ENCODE measurements around the gene STOX2. TPM values are rescaled to one million over a fixed set of nuclear protein-coding genes. Genes with fewer than 3 reads are reported as not detected.

The STOX2 gene
- total RNA-seq (2014; rRNA removed; shearing (Covaris generic)): 2.1 and 2.5 TPM in 2 replicates
- 0.42 and 1.4 TPM in 2 replicates for polyA plus RNA-seq (2015; cell fraction: cytosol; rRNA removed)
- polyA plus RNA-seq (2015; cell fraction: nucleus; rRNA removed): 2.2 and 4.9 TPM in 2 replicates

- DNase-seq (ENCODE audit: low read depth, low spot score): peak; percentile 62
- in situ Hi-C loops (cut with HindIII; ENCODE audit: low pct_unique_long_range_greater_than_20kb, low sequenced_read_pairs): no loop called here
Observed at GRCh38 chr4:183905081-183905592, at the start of gene STOX2. TSS of gene STOX2 (plus strand) at chr4:183905307. CDS start at chr4:183906791, 1,484 bp downstream.

- in situ Hi-C loops (cut with HindIII; ENCODE audit: low pct_unique_long_range_greater_than_20kb, low sequenced_read_pairs): no loop called here
- DNase-seq (ENCODE audit: low read depth, low spot score): no peak
Observed at GRCh38 chr4:183855323-183856190, 49.5 kb upstream of the STOX2 start.

- no peak for DNase-seq (ENCODE audit: low read depth, low spot score)
- in situ Hi-C loops (cut with HindIII; ENCODE audit: low pct_unique_long_range_greater_than_20kb, low sequenced_read_pairs): no loop called here
Observed at GRCh38 chr4:183857040-183857439, 48.1 kb upstream of the STOX2 start.

- in situ Hi-C loops (cut with HindIII; ENCODE audit: low pct_unique_long_range_greater_than_20kb, low sequenced_read_pairs): no loop called here
- DNase-seq (ENCODE audit: low read depth, low spot score): no peak
Observed at GRCh38 chr4:183858011-183858615, 47.0 kb upstream of the STOX2 start.

GRCh38 chr4:183860119-183860518 lies 45.0 kb upstream of the STOX2 start:
- in situ Hi-C loops (cut with HindIII; ENCODE audit: low pct_unique_long_range_greater_than_20kb, low sequenced_read_pairs): no loop called here
- DNase-seq (ENCODE audit: low read depth, low spot score): no peak

- DNase-seq (ENCODE audit: low read depth, low spot score): no peak
- in situ Hi-C loops (cut with HindIII; ENCODE audit: low pct_unique_long_range_greater_than_20kb, low sequenced_read_pairs): no loop called here
Observed at GRCh38 chr4:183860731-183861130, 44.4 kb upstream of the STOX2 start.

- in situ Hi-C loops (cut with HindIII; ENCODE audit: low pct_unique_long_range_greater_than_20kb, low sequenced_read_pairs): no loop called here
- no peak for DNase-seq (ENCODE audit: low read depth, low spot score)
Observed at GRCh38 chr4:183861426-183861825, 43.7 kb upstream of the STOX2 start.

- in situ Hi-C loops (cut with HindIII; ENCODE audit: low pct_unique_long_range_greater_than_20kb, low sequenced_read_pairs): no loop called here
- DNase-seq (ENCODE audit: low read depth, low spot score): no peak
Observed at GRCh38 chr4:183863155-183863825, 41.8 kb upstream of the STOX2 start.

GRCh38 chr4:183867247-183867646 lies 37.9 kb upstream of the STOX2 start:
- in situ Hi-C loops (cut with HindIII; ENCODE audit: low pct_unique_long_range_greater_than_20kb, low sequenced_read_pairs): no loop called here
- no peak for DNase-seq (ENCODE audit: low read depth, low spot score)

GRCh38 chr4:183870997-183871396 lies 34.1 kb upstream of the STOX2 start:
- no peak for DNase-seq (ENCODE audit: low read depth, low spot score)
- in situ Hi-C loops (cut with HindIII; ENCODE audit: low pct_unique_long_range_greater_than_20kb, low sequenced_read_pairs): no loop called here

- in situ Hi-C loops (cut with HindIII; ENCODE audit: low pct_unique_long_range_greater_than_20kb, low sequenced_read_pairs): no loop called here
- DNase-seq (ENCODE audit: low read depth, low spot score): no peak
Observed at GRCh38 chr4:183871581-183871980, 33.5 kb upstream of the STOX2 start.

- in situ Hi-C loops (cut with HindIII; ENCODE audit: low pct_unique_long_range_greater_than_20kb, low sequenced_read_pairs): no loop called here
Observed at GRCh38 chr4:183872531-183872930, 32.6 kb upstream of the STOX2 start.

GRCh38 chr4:183873409-183874185 lies 31.5 kb upstream of the STOX2 start:
- no peak for DNase-seq (ENCODE audit: low read depth, low spot score)
- in situ Hi-C loops (cut with HindIII; ENCODE audit: low pct_unique_long_range_greater_than_20kb, low sequenced_read_pairs): no loop called here

More at GRCh38 chr4:183872531-183872930, 32.6 kb upstream of the STOX2 start:
- DNase-seq (ENCODE audit: low read depth, low spot score): peak; percentile 26

- in situ Hi-C loops (cut with HindIII; ENCODE audit: low pct_unique_long_range_greater_than_20kb, low sequenced_read_pairs): no loop called here
- no peak for DNase-seq (ENCODE audit: low read depth, low spot score)
Observed at GRCh38 chr4:183875251-183875825, 29.8 kb upstream of the STOX2 start.

- in situ Hi-C loops (cut with HindIII; ENCODE audit: low pct_unique_long_range_greater_than_20kb, low sequenced_read_pairs): no loop called here
- DNase-seq (ENCODE audit: low read depth, low spot score): no peak
Observed at GRCh38 chr4:183876268-183876934, 28.7 kb upstream of the STOX2 start.

GRCh38 chr4:183878251-183878970 lies 26.7 kb upstream of the STOX2 start:
- in situ Hi-C loops (cut with HindIII; ENCODE audit: low pct_unique_long_range_greater_than_20kb, low sequenced_read_pairs): no loop called here
- no peak for DNase-seq (ENCODE audit: low read depth, low spot score)

All from SK-MEL-5 (cell line).